Lung (tissue), 12 donors: Measurements from ENCODE around the gene RPS14. TPM values are rescaled to one million over a fixed set of nuclear protein-coding genes. Genes with fewer than 3 reads are reported as not detected.

Experiments used
- ATAC-seq: fragments of 200-7000 bp; cut with Tn5 transposase; one replicate; pipeline ENCODE4 v1.9.1; 2020; ENCODE audit warnings: moderate number of reproducible peaks; ENCODE audit not compliant: insufficient read depth, low FRiP score
- DNase-seq, 3 donors: peaks; one replicate each; pipeline ENCODE4 v3.0.0-alpha.2; 2013 to 2017
- H3K27ac ChIP-seq, 2 donors: one replicate each; pipeline ENCODE4 v1.5.1; 2013; ENCODE audit warnings: mild to moderate bottlenecking in 2 of 2, moderate library complexity in 2 of 2, control low read depth in 1 of 2, inconsistent platforms in 1 of 2, low read depth in 1 of 2, low read length in 1 of 2
- H3K27me3 ChIP-seq, 3 donors: one replicate each; pipeline ENCODE4 v1.5.1; 2013; ENCODE audit warnings: low read length in 2 of 3; ENCODE audit not compliant: control insufficient read depth in 3 of 3, insufficient read depth in 3 of 3
- H3K36me3 ChIP-seq, 4 donors: one replicate each; pipeline ENCODE4 v1.5.1; 2013; ENCODE audit warnings: low read length in 4 of 4, mild to moderate bottlenecking in 1 of 4, moderate library complexity in 1 of 4; ENCODE audit not compliant: control insufficient read depth in 4 of 4, insufficient read depth in 4 of 4
- H3K4me1 ChIP-seq, 5 donors: one replicate each; pipeline ENCODE4 v1.5.1; 2013; ENCODE audit warnings: low read length in 5 of 5, mild to moderate bottlenecking in 2 of 5, moderate library complexity in 1 of 5; ENCODE audit not compliant: control insufficient read depth in 5 of 5, insufficient read depth in 5 of 5
- H3K4me3 ChIP-seq: one replicate; pipeline ENCODE4 v1.5.1; 2013; ENCODE audit warnings: mild to moderate bottlenecking, control low read depth, moderate library complexity
- H3K9ac ChIP-seq, 2 donors: one replicate each; pipeline ENCODE4 v1.5.1; 2013; ENCODE audit warnings: low read length in 2 of 2, control low read depth in 1 of 2; ENCODE audit not compliant: insufficient read depth in 1 of 2
- H3K9me3 ChIP-seq, 4 donors: one replicate each; pipeline ENCODE4 v1.5.1; 2013; ENCODE audit warnings: low read length in 3 of 4, mild to moderate bottlenecking in 1 of 4, moderate library complexity in 1 of 4; ENCODE audit not compliant: control insufficient read depth in 4 of 4, insufficient read depth in 3 of 4
- CTCF ChIP-seq: IDR thresholded peaks from 2 replicates; pipeline ENCODE4 v1.5.1; 2012; ENCODE audit warnings: mild to moderate bottlenecking; ENCODE audit errors: control extremely low read depth, extremely low read depth
- WGBS, 2 donors: extraction: QIAGEN DNeasy Blood & Tissue Kit; methylation state at CpG; one replicate each; pipeline ENCODE4 v1.1.7; 2013; 5-methylcytosine and 5-hydroxymethylcytosine counted together
- polyA plus RNA-seq, 2 donors: library from polyadenylated mRNA; stranded (reverse); fragments of 200-250 nt; gene quantifications; one replicate each; pipeline ENCODE4 v1.2.1, GENCODE V29; 2013
- total RNA-seq, 2 donors: library from RNA; depleted of rRNA in 1 of 2; stranded (reverse); fragments of >200 nt in 1 of 2; gene quantifications; one replicate each; pipeline ENCODE4 v1.2.1, GENCODE V29; 2014 to 2021
- donor health status: control.
- donor health status: control.
- donor health status: Bipolar disorder and iron deficiency.
- donor health status: healthy.
- donor health status: DM: yes; HTN: yes; CAD: no.

RPS14 gene
- total and polyA plus RNA-seq, 4 donors = 1,065 to 4,623 (median 2,452) TPM

- Histone ChIP-seq H3K27ac (no peak overlapping the region), H3K4me1 (peaks cover 0 to 13% (median 6%) of the 10 kb centered on the region in 5 donors), H3K4me3 (no peak overlapping the region), H3K36me3 (peaks cover 40 to 51% (median 48%) of the 10 kb centered on the region in 4 donors), H3K27me3 (no peaks in the 10 kb centered on the region), H3K9ac (no peak overlapping the region), H3K9me3 (no peaks in the 10 kb centered on the region)
- no peak for TF ChIP-seq CTCF
- DNase-seq (no peak), ATAC-seq (no peak)
- whole genome bisulfite sequencing, 2 donors = 92 to 98% methylated on average over 2 of the region's 2 CpGs
These were observed 3.5 kb downstream of the RPS14 start for GRCh38 chr5:150446088-150446487.

DNA sequence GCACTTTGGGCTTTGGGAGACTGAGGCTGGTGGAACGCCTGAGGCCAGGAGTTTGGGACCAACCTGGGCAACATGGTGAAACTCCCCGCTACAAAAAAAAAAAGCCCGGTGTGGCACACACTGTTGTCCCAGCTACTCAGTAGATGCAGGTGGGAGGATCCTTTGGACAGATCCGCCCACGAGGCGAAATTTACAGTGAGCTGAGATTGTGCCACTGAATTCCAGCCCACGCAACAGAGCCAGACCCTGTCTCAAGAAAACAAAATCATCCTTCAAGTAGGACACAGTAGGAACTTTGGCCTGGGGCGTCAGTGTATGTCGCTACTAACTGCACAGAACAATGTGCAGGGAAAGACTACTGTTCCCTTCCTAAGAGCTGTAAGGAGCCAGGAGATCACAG, 4.8 kb downstream of the RPS14 start:
- peaks cover 40 to 51% (median 48%) of the 10 kb centered on the region in 4 donors for H3K36me3 ChIP-seq
- no peaks in the 10 kb centered on the region for H3K27me3 ChIP-seq
- DNase-seq = no peak
- H3K27ac ChIP-seq = no peak overlapping the region
- no peak for ATAC-seq
- H3K4me3 ChIP-seq = no peak overlapping the region
- no peak for TF ChIP-seq CTCF
- peaks cover 0 to 13% (median 6%) of the 10 kb centered on the region in 5 donors for H3K4me1 ChIP-seq
- H3K9ac ChIP-seq = no peak overlapping the region
- 89 to 92% methylated on average over 9 of the region's 9 CpGs for WGBS, 2 donors
- H3K9me3 ChIP-seq = no peaks in the 10 kb centered on the region

- Histone ChIP-seq H3K4me1 (peaks cover 0 to 10% (median 4%) of the 10 kb centered on the region in 5 donors), H3K27ac (no peak overlapping the region), H3K27me3 (no peaks in the 10 kb centered on the region), H3K9ac (no peak overlapping the region), H3K36me3 (peaks cover 39 to 51% (median 43%) of the 10 kb centered on the region in 4 donors), H3K4me3 (no peak overlapping the region), H3K9me3 (no peaks in the 10 kb centered on the region)
- WGBS, 2 donors = 82 to 83% methylated on average over 15 of the region's 15 CpGs
- DNase-seq (no peak), ATAC-seq (no peak)
- TF ChIP-seq CTCF = no peak
These were observed 6.1 kb downstream of the RPS14 start for GRCh38 chr5:150443242-150444075.
